ENCODE results near the gene JMJD8.

Gene JMJD8

GRCh38 chr16:686459-687260 is 2.5 kb upstream of the JMJD8 start:
- DNase-seq (ENCODE audit: low read depth in 2 of 2): no peak
- H3K4me3 ChIP-seq (replicated peaks in 1 of 2; ENCODE audit: low read depth in 2 of 2, low read length in 2 of 2): no peak overlapping the region
- TF ChIP-seq CTCF (IDR thresholded peaks at IDR 0.05; ENCODE audit: low read depth, low read length): no peak

- no peak overlapping the region for H3K4me3 ChIP-seq (replicated peaks in 1 of 2; ENCODE audit: low read depth in 2 of 2, low read length in 2 of 2)
- TF ChIP-seq CTCF (IDR thresholded peaks at IDR 0.05; ENCODE audit: low read depth, low read length): peak; percentile 51
- DNase-seq (ENCODE audit: low read depth in 2 of 2): peak; percentile 39 to 51
Observed at GRCh38 chr16:685967-686366, 1.8 kb upstream of the JMJD8 start.

GRCh38 chr16:684961-685696 is 995 bp upstream of the JMJD8 start:
- no peak for DNase-seq (ENCODE audit: low read depth in 2 of 2)
- peak overlapping the region in 1 of 2 donors; percentile 70 for H3K4me3 ChIP-seq (replicated peaks in 1 of 2; ENCODE audit: low read depth in 2 of 2, low read length in 2 of 2)
- no peak for TF ChIP-seq CTCF (IDR thresholded peaks at IDR 0.05; ENCODE audit: low read depth, low read length)

GRCh38 chr16:683396-684070 is 601 bp downstream of the JMJD8 start:
- peak overlapping the region; percentile 62 to 70 for H3K4me3 ChIP-seq (replicated peaks in 1 of 2; ENCODE audit: low read depth in 2 of 2, low read length in 2 of 2)
- no peak for DNase-seq (ENCODE audit: low read depth in 2 of 2)
- TF ChIP-seq CTCF (IDR thresholded peaks at IDR 0.05; ENCODE audit: low read depth, low read length): no peak

- DNase-seq (ENCODE audit: low read depth in 2 of 2): no peak
- no peak for TF ChIP-seq CTCF (IDR thresholded peaks at IDR 0.05; ENCODE audit: low read depth, low read length)
- peak overlapping the region; percentile 62 to 70 for H3K4me3 ChIP-seq (replicated peaks in 1 of 2; ENCODE audit: low read depth in 2 of 2, low read length in 2 of 2)
Observed at GRCh38 chr16:682493-683395, 1.4 kb downstream of the JMJD8 start.

Measured in cardiac fibroblast (primary cell).